CD4-positive, alpha-beta memory T cell (primary cell): ENCODE data around the gene SRPRB. TPM values are rescaled to one million over a fixed set of nuclear protein-coding genes. Genes with fewer than 3 reads are reported as not detected.

Source experiments
- CTCF ChIA-PET: fragments of 350-600 bp; sonication (Branson Sonifier 250); formaldehyde crosslinking; loops from one replicate; lab custom pipeline; 2021; ENCODE audit warnings: inconsistent platforms; ENCODE audit not compliant: partially characterized antibody; lab: Charles Lee
- POLR2A ChIA-PET: fragments of 350-600 bp; sonication (Branson Sonifier 250); formaldehyde crosslinking; loops from one replicate; lab custom pipeline; 2021; ENCODE audit not compliant: partially characterized antibody; lab: Charles Lee
- DNase-seq, 5 donors: peaks; one replicate each; pipeline versions ENCODE4 v3.0.0 to v3.0.0-alpha.2; 2020 to 2022; ENCODE audit warnings: mixed read lengths in 1 of 5
- H3K27ac ChIP-seq: one replicate; pipeline ENCODE4 v1.7.0; 2013; ENCODE audit warnings: low read depth, low read length
- H3K27me3 ChIP-seq: 2 replicates; pipeline ENCODE4 v1.7.0; 2013; ENCODE audit warnings: mild to moderate bottlenecking, low read length, moderate library complexity; ENCODE audit not compliant: insufficient read depth
- H3K36me3 ChIP-seq: 2 replicates; pipeline ENCODE4 v1.7.0; 2013; ENCODE audit warnings: mild to moderate bottlenecking, low read length, moderate library complexity; ENCODE audit not compliant: insufficient read depth
- H3K4me1 ChIP-seq: 2 replicates; pipeline ENCODE4 v1.7.0; 2013; ENCODE audit warnings: mild to moderate bottlenecking, low read length, moderate library complexity; ENCODE audit not compliant: insufficient read depth
- H3K4me3 ChIP-seq, 2 donors: one replicate each; pipeline ENCODE4 v1.7.0; 2013; ENCODE audit warnings: low read length in 2 of 2, mild to moderate bottlenecking in 1 of 2
- H3K9me3 ChIP-seq, 2 donors: one replicate each; pipeline ENCODE4 v1.7.0; 2013; ENCODE audit warnings: low read length in 2 of 2, control low read depth in 1 of 2; ENCODE audit not compliant: control insufficient read depth in 1 of 2
- H3K27ac Mint-ChIP-seq, 7 donors: one replicate each; pipeline ENCODE4 v1.8.0; 2020 to 2021; ENCODE audit warnings: mixed read lengths in 7 of 7, mild to moderate bottlenecking in 6 of 7, inconsistent platforms in 3 of 7, moderate library complexity in 3 of 7
- H3K27me3 Mint-ChIP-seq, 2 donors: one replicate each; pipeline ENCODE4 v1.8.0; 2020 to 2021; ENCODE audit warnings: mixed read lengths in 2 of 2
- H3K36me3 Mint-ChIP-seq, 2 donors: one replicate each; pipeline ENCODE4 v1.8.0; 2020 to 2021; ENCODE audit warnings: mixed read lengths in 2 of 2, inconsistent platforms in 1 of 2, mild to moderate bottlenecking in 1 of 2
- H3K4me1 Mint-ChIP-seq, 4 donors: one replicate each; pipeline ENCODE4 v1.8.0; 2020 to 2021; ENCODE audit warnings: mixed read lengths in 4 of 4, mild to moderate bottlenecking in 1 of 4
- H3K4me3 Mint-ChIP-seq, 8 donors: one replicate each; pipeline ENCODE4 v1.8.0; 2020 to 2021; ENCODE audit warnings: mixed read lengths in 8 of 8, mild to moderate bottlenecking in 7 of 8, moderate library complexity in 6 of 8, inconsistent platforms in 3 of 8
- H3K9me3 Mint-ChIP-seq, 8 donors: one replicate each; pipeline ENCODE4 v1.8.0; 2020 to 2021; ENCODE audit warnings: mixed read lengths in 8 of 8, mild to moderate bottlenecking in 5 of 8, inconsistent platforms in 3 of 8, moderate library complexity in 1 of 8
- intact Hi-C: fragments of 100-400 bp; cut with micrococcal nuclease; formaldehyde crosslinking; loops from one replicate; pipeline ENCODE4 v1.15.1; 2023
- polyA plus RNA-seq, 2 donors: library from polyadenylated mRNA; unstranded; fragments of 300-500 nt; fragmentation: Illumina TruSeq; gene quantifications; one replicate each; pipeline ENCODE4 v1.2.3, GENCODE V29; 2021
- total RNA-seq, 2 experiments: library from RNA; stranded (reverse); gene quantifications; one replicate each; pipeline ENCODE4 v1.2.3, GENCODE V29; 2021

SRPRB gene
- total and polyA plus RNA-seq, 4 experiments from 2014 or later = 45.6 to 57.4 (median 52.4) TPM

GRCh38 chr3:133850034-133850433 is 44.4 kb downstream of the SRPRB start:
- no peak overlapping the region for H3K27ac Mint-ChIP-seq
- peaks cover 0 to 4% (median 0%) of the 10 kb centered on the region in 4 donors for H3K4me1 Mint-ChIP-seq
- H3K36me3 Mint-ChIP-seq = no peaks in the 10 kb centered on the region
- Histone ChIP-seq H3K27ac (no peak overlapping the region), H3K27me3 (no peaks in the 10 kb centered on the region), H3K4me1 (no peaks in the 10 kb centered on the region), H3K4me3 (no peak overlapping the region), H3K9me3 (no peaks in the 10 kb centered on the region), H3K36me3 (no peaks in the 10 kb centered on the region)
- H3K27me3 Mint-ChIP-seq = peaks cover 1 to 4% of the 10 kb centered on the region in 2 donors
- ChIA-PET CTCF (no interaction called here), POLR2A (no interaction called here)
- no peak overlapping the region for H3K4me3 Mint-ChIP-seq
- intact Hi-C loops = no loop called here
- DNase-seq = no peak
- no peaks in the 10 kb centered on the region for H3K9me3 Mint-ChIP-seq

DNA sequence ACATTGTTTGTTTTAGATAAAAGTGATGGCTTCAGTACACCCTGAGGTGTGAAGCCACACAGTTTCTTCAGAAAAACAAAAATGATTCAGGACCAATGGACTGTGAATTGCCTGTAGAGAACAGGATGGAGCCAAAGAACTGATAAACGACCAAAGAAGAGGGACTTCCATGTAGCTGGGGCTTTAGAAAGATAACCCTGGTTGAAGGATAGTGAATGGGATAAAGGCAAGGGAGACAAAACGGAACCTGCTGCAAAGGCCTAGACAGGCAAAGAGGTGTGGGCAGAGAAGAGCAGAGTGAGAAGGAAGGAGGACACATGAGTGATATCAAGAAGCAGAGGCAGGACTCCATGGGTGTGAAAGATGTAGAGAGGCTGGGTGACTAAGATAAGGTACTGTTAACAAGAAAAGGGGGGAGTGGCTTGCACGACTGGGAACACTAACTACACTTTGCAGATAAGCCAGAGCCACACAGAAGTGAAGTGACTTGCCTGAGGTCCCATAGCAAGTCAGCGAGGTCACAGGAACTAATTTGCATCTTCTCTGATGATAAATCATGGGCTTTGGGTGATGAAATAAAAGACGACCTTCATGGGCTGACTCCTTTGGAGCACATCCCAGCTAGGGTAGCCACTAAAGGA is 45.8 kb downstream of the SRPRB start:
- Histone ChIP-seq H3K4me3 (no peak overlapping the region), H3K9me3 (no peaks in the 10 kb centered on the region), H3K4me1 (no peaks in the 10 kb centered on the region), H3K27me3 (no peaks in the 10 kb centered on the region), H3K36me3 (no peaks in the 10 kb centered on the region), H3K27ac (no peak overlapping the region)
- DNase-seq = no peak
- Mint-ChIP-seq H3K27me3 (peaks cover 1 to 4% of the 10 kb centered on the region in 2 donors), H3K4me1 (peaks cover 0 to 4% (median 0%) of the 10 kb centered on the region in 4 donors), H3K27ac (no peak overlapping the region), H3K36me3 (no peaks in the 10 kb centered on the region), H3K9me3 (no peaks in the 10 kb centered on the region), H3K4me3 (no peak overlapping the region)
- ChIA-PET CTCF (no interaction called here), POLR2A (no interaction called here)
- intact Hi-C loops = no loop called here

GRCh38 chr3:133851931-133852330 is 46.3 kb downstream of the SRPRB start:
- Mint-ChIP-seq H3K4me3 (no peak overlapping the region), H3K27ac (no peak overlapping the region), H3K36me3 (no peaks in the 10 kb centered on the region), H3K27me3 (peaks cover 1 to 3% of the 10 kb centered on the region in 2 donors), H3K9me3 (no peaks in the 10 kb centered on the region), H3K4me1 (peaks cover 0 to 4% (median 0%) of the 10 kb centered on the region in 4 donors)
- POLR2A ChIA-PET = no interaction called here
- CTCF ChIA-PET = no interaction called here
- Histone ChIP-seq H3K36me3 (no peaks in the 10 kb centered on the region), H3K4me3 (no peak overlapping the region), H3K27ac (no peak overlapping the region), H3K27me3 (no peaks in the 10 kb centered on the region), H3K9me3 (no peaks in the 10 kb centered on the region), H3K4me1 (no peaks in the 10 kb centered on the region)
- intact Hi-C loops = no loop called here
- no peak for DNase-seq

DNA sequence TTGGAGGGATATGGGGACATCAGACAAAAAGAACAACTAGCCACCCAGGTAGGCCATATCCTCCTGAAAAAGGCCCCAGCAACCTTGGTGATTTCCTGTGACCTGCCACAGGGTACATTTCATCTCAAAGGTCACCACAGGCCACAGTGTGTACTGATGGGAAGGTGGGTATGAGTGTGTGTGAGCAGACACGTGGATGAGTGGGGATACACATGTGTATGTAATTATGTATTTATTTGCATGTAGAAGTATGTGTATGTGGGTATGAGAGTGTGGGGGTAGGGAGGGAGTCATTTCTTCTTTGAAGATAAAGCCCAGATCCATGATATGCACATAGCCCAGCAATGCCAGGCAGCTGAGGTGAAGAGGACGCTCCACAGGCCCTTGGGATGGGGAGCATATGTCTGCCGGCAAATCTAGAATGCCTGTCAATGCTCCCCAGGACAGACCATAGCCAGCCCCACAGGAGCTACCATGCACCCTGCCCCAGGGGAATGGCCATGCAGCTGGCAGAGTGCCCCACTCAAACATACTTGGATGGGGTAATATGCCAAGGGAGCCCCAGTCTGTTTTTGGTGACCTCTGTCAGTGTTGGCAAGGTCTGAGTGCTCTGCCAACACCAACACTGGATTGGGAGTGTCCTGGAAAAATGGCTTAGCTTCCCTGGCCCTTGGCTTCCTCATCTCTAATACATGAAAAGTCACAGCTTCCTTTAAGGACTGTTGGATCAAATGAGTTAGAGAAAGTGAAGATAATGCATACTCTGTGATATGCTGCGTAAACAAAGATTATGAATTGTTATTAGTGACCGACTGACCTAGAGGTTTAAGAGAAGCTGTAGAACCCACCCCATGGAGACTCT is 47.7 kb downstream of the SRPRB start:
- Histone ChIP-seq H3K4me3 (no peak overlapping the region), H3K27ac (no peak overlapping the region), H3K36me3 (no peaks in the 10 kb centered on the region), H3K9me3 (no peaks in the 10 kb centered on the region), H3K4me1 (no peaks in the 10 kb centered on the region), H3K27me3 (no peaks in the 10 kb centered on the region)
- Mint-ChIP-seq H3K4me3 (no peak overlapping the region), H3K27me3 (peaks cover 1% of the 10 kb centered on the region in 2 donors), H3K27ac (no peak overlapping the region), H3K4me1 (peaks cover 0 to 7% (median 2%) of the 10 kb centered on the region in 4 donors), H3K36me3 (no peaks in the 10 kb centered on the region), H3K9me3 (no peaks in the 10 kb centered on the region)
- CTCF ChIA-PET = no interaction called here
- POLR2A ChIA-PET = no interaction called here
- no peak for DNase-seq
- intact Hi-C loops = no loop called here

- no peak for DNase-seq
- Histone ChIP-seq H3K4me3 (no peak overlapping the region), H3K27me3 (no peaks in the 10 kb centered on the region), H3K4me1 (no peaks in the 10 kb centered on the region), H3K36me3 (no peaks in the 10 kb centered on the region), H3K27ac (no peak overlapping the region), H3K9me3 (no peaks in the 10 kb centered on the region)
- Mint-ChIP-seq H3K27ac (no peak overlapping the region), H3K4me3 (no peak overlapping the region), H3K9me3 (no peaks in the 10 kb centered on the region), H3K27me3 (peaks cover 1% of the 10 kb centered on the region in 2 donors), H3K4me1 (peaks cover 0 to 7% (median 2%) of the 10 kb centered on the region in 4 donors), H3K36me3 (no peaks in the 10 kb centered on the region)
- intact Hi-C loops = no loop called here
- ChIA-PET CTCF (no interaction called here), POLR2A (no interaction called here)
Observed at GRCh38 chr3:133853925-133854227, 48.3 kb downstream of the SRPRB start.

DNA sequence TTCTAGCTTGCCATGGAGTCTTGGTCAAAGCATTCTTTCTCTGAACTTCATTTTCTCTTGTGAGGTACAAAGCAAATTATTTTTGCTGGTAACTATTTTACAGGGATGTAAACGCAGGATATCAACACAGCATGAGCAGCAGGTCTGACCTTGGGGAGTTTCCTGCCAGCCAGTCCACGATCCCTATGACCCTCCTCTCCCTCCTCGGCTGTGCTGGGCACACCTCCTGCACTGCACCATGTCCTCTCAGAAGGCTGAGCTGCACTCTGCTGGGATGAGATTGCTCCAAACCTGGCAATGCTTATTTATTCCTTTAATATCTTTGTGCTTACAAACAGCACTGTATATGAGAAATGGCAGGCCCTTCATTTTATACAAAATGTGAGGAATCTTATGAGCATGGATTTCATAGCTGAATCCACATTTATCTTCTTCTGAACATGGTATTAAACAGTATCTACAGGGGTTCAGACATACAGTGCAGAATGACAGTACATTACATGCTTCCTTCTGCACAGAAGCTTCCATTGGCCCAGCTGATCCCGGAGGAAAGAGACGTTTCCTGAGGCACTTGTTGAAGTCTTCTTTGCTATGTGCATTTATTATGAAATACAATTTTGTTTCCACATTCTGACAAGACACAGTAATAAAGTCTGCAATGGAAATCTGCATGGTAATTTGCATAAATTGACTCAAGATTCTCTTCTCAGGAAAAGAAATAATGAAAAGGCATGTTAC is 48.8 kb downstream of the SRPRB start:
- Histone ChIP-seq H3K27me3 (no peaks in the 10 kb centered on the region), H3K4me1 (no peaks in the 10 kb centered on the region), H3K27ac (no peak overlapping the region), H3K4me3 (no peak overlapping the region), H3K36me3 (no peaks in the 10 kb centered on the region), H3K9me3 (no peaks in the 10 kb centered on the region)
- H3K9me3 Mint-ChIP-seq = no peaks in the 10 kb centered on the region
- H3K4me3 Mint-ChIP-seq = no peak overlapping the region
- intact Hi-C loops = no loop called here
- ChIA-PET CTCF (no interaction called here), POLR2A (no interaction called here)
- peaks cover 0 to 7% (median 2%) of the 10 kb centered on the region in 4 donors for H3K4me1 Mint-ChIP-seq
- no peaks in the 10 kb centered on the region for H3K27me3 Mint-ChIP-seq
- no peak overlapping the region for H3K27ac Mint-ChIP-seq
- DNase-seq = no peak
- no peaks in the 10 kb centered on the region for H3K36me3 Mint-ChIP-seq

DNA sequence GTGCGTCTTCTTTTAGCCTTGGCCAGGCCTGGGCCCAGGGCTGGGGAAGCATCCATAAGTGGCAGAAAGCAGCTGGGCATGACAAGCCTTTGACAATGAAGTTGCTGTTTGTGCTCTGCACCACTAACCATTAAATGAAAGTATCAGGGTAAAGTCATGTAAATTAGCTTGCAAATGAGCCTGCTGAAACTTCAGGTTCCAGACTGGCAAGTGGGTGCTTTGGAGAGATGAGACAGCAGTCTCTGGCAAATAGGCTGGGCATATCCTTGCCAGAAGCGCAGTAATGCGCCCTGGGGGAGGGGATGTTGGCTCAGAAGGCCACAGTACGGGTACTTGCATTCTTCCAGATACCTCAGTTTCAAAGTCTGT is 49.4 kb downstream of the SRPRB start:
- Mint-ChIP-seq H3K36me3 (no peaks in the 10 kb centered on the region), H3K4me3 (no peak overlapping the region), H3K9me3 (no peaks in the 10 kb centered on the region), H3K27ac (no peak overlapping the region), H3K4me1 (peaks cover 0 to 7% (median 2%) of the 10 kb centered on the region in 4 donors), H3K27me3 (no peaks in the 10 kb centered on the region)
- Histone ChIP-seq H3K36me3 (no peaks in the 10 kb centered on the region), H3K9me3 (no peaks in the 10 kb centered on the region), H3K4me1 (no peaks in the 10 kb centered on the region), H3K27ac (no peak overlapping the region), H3K4me3 (no peak overlapping the region), H3K27me3 (no peaks in the 10 kb centered on the region)
- intact Hi-C loops = no loop called here
- DNase-seq = no peak
- ChIA-PET POLR2A (no interaction called here), CTCF (no interaction called here)
